NCI-H748 (cell line): Measurements from ENCODE around the gene FRMPD1.
"Not testable (repeated sequence)": the region's sequence is repeated elsewhere in the genome, so short reads cannot be mapped to it uniquely, and the experiment has no call there.

ENCODE experiments used
- DNase-seq: peaks from one replicate; lab custom pipeline; 2025; ENCODE audit not compliant: unreplicated experiment; lab: John Stamatoyannopoulos, UW

The FRMPD1 gene, protein sequence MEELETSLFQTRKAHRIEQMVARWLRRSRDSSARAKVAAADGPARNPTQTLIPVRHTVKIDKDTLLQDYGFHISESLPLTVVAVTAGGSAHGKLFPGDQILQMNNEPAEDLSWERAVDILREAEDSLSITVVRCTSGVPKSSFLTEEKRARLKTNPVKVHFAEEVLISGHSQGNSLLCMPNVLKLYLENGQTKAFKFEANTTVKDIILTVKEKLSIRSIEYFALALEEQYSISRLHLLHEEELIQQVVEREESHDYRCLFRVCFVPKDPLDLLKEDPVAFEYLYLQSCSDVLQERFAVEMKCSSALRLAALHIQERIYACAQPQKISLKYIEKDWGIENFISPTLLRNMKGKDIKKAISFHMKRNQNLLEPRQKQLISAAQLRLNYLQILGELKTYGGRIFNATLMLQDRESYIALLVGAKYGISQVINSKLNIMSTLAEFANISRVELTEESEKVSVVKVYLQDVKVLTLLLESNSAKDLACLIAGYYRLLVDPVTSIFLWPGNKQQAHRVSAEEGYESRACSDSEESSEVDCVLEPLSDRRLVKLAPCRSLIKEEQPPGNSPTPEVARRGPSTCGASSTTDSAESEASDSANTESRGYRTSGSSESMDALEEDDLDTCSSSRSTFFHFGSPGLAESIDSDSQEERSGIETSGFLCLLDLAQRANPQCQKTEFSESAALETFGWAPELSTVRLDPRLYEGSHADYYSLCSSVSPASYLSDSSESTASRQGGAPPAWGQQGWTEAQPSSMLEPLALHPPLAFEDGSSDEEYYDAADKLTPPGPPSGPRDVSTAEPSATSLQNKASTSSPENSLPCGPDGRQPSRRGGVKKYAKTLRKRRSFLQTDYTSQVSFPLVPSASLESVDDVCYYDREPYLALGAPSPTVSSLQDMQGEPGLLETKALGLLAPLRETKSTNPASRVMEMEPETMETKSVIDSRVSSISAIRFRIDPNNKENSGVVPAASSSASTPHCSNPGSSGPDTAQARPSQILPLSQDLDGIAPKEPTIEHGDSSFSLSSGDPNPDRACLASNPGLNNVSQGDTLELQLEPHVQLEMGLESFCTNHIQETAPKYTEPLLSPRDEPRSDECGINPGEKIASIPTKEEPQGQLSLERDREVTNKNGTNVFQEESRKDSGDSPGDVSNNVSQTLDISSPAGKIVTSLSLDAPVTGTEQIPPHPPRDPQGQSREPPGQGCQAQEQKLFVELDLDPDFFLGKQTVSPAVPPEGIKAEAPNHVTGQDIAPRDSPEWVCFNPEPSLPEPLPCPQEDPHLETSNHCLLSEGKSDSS (N-terminal part only)

DNA sequence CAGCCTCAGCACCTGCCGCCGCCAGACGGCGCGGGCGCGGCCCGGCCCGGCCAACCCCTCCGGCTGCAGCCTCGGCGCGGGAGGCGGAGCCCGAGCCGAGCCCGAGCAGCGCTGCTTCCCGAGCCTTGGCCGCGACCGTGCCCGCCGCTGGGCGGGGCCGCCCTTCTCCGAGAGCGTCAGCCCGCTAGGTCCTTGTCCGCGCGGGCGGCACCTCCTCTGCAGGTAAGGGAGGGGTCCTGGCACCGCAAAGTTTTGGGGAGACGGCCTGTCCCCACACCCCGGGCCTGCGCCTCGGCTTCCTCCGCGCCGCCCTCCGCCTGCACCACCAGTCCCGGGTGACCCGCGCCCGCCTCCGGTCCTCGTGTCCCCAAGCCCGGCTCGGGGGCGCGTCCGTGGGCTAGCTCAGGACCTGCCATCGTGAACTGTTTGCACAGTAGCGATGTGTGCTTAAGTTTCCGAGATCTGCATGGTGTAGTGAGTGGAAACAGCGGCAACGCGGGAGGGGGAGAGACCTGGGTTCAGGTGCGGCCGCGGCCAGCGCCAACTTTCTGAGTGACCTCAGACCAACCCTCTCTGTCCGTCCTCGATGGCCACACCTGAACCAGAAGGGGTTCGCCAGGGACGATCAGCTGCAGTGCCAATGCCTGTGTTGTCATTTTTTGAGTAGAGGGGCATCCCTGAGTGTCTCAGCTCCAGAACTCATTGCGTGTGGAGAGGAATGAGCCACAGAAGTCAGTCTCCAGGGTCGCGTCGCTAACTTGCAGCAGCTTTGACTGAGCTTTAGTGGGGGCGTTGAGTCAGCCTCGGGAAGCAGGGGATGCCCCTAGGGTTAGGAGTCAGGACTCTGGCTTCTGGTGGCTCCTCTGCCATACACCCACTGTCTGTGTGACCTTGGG, at the start of gene FRMPD1:
Gene FRMPD1, plus strand, starts transcription at position 82 of the 896 bp plus-strand sequence. CDS start 41,688 bp downstream, outside the sequence.
- peak; percentile 91 for DNase-seq

- not testable (repeated sequence) for DNase-seq
Measured at GRCh38 chr9:37602061-37602460, 48.7 kb upstream of the FRMPD1 start.

DNA sequence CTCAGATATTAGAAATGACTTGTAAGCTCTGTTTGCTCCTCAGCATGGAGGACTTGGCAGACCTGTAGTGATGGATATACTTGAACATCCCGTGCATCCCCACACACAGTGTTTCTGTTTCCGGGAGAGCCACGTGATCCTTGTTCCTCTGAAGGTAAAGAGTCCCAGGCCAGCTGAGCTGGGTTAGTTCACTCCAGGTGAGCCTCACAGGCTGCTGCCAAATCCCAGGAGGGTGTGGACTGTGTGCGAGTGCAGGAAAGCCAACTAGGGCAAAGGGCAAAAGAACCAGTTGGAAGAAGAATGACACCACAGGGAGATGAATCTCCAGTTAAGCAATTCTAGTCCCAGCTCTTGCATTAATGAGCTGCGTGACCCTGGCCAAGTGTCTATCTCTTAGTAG, 47.9 kb upstream of the FRMPD1 start:
- DNase-seq: no peak

GRCh38 chr9:37604296-37604695, 46.5 kb upstream of the FRMPD1 start:
- DNase-seq: no peak

- no peak for DNase-seq
Measured at GRCh38 chr9:37608250-37608649, 42.5 kb upstream of the FRMPD1 start.

DNA sequence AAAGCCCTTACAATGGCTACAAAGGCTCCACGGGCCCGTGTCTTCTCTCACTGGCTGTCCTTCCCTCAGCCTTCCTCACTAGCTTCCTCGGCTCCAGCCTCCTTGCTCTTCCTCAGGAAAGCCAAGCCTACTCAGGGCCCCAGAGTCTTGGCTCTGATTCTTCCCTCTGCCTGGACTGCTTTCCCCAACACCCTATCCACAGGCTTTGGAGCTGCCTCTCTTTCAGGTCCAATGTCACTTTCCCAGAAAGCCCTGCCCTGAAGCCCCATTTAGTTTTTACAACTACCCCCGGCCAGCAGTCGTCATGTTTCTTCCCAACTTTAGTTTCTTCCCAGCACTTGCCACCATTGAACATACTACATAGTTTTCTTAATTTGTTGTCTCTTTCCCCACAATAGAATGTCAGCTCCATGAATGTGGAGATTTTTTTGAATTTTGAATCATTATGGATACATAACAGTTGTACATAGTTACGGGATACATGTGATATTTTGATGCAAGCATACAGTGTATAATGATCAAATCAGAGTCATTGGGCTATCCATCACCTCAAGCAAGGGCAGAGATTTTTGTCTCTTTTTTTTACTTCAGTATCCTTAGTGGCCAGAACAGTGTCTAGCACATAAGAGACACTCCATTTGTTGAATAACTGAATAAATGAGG, 40.9 kb upstream of the FRMPD1 start:
- no peak for DNase-seq

DNA sequence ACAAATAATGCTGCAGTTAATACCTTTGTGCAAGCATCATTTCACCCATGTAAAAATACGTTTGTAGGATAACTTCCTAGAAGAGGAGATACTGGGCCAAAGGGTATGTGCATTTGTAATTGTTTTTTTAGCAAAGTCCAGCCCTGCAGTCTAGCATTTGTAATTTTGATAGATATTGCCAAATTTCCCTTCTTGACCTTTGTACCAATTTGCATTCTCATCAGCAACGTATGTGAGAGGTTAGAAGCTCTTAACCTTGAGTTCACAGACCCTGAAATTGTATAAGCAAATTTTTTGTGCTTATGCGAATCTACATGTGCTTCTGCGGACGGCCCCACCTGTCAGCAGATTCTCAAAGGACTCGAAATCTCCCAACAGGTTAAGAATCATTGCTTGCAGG, 39.7 kb upstream of the FRMPD1 start:
- DNase-seq: no peak

DNA sequence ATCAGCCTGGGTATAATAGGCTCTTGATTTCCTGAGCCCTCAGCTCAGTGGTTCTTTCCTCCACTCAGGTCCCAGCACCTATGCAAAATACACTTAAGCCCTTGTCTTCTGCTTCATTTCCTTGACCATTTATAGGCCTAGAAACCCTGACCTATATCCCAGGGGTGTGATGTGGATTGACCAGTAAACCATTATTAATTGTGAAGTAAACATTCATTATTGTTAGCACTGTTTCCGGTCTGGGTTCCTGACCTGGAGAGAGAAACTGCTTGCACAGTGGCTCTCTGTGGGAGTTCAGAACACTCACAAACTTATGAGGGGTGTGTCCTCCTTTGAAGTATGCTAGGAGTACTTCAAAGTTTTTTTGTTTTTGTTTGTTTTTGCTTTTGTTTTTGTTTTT, 38.8 kb upstream of the FRMPD1 start:
- DNase-seq: peak; percentile 32

DNA sequence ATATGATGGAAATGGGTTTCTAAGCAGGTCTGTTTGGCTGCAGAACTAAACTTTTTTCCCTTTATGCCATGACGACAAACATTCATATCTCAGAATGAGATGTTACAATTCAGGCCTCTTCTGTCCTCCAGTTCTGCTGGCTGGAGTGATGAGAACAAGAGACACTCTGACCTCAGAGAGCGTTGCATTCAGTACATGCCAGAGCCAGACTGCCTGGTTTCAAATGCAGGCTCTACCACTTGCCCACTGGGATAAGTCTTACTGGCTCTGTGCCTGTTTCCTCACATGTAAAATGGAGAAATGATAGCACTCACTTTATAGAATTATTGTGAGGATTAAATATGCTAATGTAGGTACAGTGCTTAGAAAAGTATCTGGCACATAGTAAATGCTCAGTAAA, 33.6 kb upstream of the FRMPD1 start:
- DNase-seq: no peak

GRCh38 chr9:37617832-37618231, 32.9 kb upstream of the FRMPD1 start:
- DNase-seq: peak; percentile 90

- DNase-seq: no peak
Measured at GRCh38 chr9:37618817-37619216, 31.9 kb upstream of the FRMPD1 start.

DNA sequence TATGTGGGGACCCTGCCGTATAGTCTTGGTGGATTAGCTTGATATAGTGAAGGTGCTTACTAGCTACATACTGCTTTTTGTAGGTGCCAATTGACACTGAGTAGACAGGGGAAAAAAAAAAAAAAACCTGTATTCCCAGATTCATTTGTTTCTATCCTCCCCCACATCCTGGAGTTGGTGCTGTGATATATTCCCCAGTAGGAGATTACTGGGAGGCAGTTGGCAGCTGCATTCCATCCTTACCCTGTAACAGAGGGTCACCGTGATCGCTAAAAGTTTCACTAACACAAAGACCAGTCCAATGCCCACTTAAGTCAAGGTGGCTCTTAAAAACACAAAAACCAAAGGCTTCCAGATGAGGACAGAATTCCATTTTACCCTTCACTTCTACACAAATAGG, 30.9 kb upstream of the FRMPD1 start:
- DNase-seq: no peak

DNA sequence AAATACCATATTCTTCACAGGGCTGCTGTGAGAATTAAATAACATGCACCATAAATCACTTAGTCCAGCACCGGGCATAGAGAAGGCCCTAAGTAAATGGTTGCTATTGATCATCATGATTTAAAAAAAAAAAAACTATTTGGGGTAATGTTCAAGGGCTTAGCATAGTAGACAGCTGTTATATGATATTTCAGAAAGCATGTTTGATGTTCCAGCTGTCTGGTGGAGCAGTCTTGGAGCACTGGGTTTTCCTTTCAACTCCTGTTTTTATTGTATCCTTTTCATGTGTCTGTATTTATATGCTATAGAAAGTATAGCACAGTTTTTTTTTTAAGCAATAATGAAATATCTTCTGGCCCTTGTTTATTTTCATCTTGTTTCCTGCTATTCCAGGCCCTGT, 30.4 kb upstream of the FRMPD1 start:
- no peak for DNase-seq

- DNase-seq: no peak
Measured at GRCh38 chr9:37621273-37622121, 29.3 kb upstream of the FRMPD1 start.

DNA sequence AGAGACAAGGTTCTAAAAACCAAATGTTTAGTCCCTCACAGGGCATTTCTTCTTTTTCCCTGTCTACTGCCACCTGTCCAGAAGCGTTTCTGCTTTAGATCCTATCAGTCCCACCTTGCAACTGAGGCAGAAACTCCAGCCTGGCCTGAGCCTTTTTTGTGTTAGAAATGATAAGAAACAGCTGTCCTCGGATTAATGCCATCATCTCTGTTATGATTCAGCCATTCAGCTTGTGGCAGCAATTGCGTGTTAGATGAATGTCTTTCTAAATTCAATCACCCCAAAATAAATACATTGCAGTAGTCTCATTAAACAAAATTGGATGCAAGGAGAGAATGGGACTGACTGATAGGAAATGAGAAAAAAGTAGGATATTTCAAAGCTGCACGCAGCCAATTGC, 28.3 kb upstream of the FRMPD1 start:
- DNase-seq: no peak

DNA sequence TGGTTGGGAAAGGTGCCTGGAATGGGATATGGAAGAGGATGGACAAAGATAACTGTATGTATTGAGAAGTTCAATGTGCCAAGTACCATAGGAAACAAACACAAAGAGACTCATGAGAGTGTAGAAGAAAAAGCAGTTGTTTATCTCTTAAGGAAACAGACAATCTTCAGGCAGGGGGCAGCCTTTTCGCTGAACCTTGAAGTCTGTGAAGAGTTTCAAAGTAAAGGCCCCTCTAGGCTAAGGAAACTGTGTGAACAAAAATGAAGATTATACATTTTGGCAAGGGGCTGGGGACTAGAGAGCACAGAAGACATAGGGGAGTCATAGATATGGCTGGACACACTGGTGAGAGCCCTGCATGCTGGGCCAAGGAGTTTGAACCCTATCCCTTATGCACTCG, 27.5 kb upstream of the FRMPD1 start:
- no peak for DNase-seq

DNA sequence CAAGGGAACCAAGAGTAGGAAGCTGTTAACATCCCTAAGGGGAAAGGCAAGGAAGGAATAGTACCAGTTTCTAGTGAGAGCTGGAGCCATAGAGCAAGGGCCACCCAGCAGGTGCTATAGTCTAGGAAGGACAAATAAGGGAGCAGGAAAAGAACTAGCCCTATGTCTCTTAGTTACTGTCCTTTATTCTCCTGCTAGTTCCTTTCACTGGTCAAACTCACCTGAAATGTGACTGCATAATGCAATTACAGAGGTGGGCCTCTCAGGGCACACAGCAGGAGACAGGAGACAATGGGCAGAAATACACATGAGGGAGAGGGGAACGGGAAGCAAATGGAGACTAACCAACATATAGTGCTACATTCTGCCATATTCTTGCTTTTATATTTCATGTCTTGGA, 26.7 kb upstream of the FRMPD1 start:
- DNase-seq: no peak

GRCh38 chr9:37625036-37625757, 25.6 kb upstream of the FRMPD1 start:
- DNase-seq: no peak
